Stimulated activated CD4-positive, alpha-beta T cell treated with anti-CD3 and anti-CD28 coated beads, TNF-alpha, amount 100 ng/mL, for 48 hours (primary cell): ENCODE results near the gene FLNC.

ENCODE experiments used
- DNase-seq, 3 donors: peaks; one replicate each; pipeline ENCODE4 v3.0.0-alpha.2; 2020; ENCODE audit warnings: low read depth in 3 of 3

FLNC gene

GRCh38 chr7:128831178-128831993, 1.2 kb downstream of the FLNC start:
- no peak for DNase-seq

DNA sequence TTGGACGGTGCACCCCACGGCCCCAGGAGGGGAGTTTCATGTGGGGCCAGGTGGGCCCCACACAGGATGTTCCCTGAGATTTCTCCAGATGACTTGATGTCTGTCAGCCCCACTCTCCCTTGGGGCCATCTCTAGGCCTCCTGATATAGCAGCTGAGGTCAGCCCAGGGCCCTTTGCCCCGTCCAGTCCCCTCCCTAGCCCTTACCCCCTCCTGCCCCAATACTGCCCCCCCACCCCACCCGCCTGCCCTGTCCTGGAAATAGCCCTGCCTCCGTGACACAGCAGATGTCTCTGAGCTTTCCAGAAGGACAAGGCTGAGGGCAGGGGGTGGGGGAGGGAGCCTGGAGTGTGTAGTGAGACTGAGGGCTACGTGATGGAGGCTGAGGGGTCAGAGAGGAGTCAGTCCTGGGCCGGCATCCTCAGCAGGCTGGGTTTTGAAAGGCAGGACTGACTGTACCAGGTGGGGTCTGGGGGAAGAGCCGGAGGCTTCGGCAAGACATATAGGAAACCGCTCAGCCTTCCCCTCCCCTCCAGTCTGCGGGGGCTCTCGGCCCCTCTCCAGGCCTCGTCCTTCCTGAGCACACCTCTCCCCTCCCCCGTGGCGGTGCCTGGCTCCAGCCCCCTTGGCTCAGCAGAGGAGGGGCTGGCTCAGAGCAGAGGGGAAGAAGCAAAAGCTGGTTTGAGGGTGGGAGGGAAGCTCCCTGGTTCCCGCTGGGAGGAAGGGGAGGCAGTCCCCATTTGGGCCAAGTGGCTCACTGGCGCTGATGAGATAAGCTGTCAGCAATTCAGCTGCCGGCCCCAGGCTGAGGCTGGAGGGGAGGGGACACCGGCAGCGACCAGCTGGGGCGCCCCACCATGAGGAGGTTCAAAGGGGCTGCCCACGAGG, 2.0 kb downstream of the FLNC start:
- no peak for DNase-seq

GRCh38 chr7:128832880-128833147, 2.6 kb downstream of the FLNC start:
- no peak for DNase-seq

DNA sequence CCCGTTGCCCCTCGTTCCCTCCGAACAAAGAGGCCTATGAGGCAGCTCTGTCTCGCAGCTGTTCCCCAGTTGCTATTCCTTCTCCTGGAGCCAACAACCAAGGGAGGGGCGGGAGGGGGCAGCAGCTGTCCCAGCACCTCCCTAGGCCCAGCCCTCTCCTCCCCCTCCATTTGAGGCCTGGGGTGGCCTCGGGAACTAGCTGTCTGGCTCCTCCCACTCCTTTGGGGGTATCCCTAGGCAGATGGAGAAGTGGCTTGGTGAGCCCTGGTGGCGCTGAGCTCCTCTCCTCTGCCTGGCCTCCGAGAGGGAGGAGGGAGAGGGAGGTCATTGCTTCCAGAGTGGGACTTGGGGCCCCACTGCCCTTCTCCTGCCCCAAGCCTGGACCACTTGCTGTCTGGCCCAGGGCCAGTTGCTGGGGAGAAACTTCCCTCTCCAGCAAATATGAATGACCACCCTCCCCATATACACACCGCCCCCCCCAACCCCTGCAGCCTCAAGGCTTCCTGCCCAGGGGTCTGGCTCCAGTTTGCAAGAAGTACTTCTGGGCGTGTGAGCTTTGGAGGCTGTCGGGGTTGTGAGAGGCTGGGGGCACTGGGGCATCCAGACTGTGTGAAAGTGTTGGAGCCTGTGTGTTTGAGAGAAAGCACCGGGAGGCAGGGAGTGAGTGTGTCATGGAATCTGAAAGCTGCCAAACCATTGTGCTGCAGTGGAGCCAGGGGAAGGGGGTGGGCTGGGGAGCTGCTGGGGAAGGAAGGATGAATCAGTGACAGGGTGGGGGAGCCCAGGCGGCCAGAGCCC, 3.1 kb downstream of the FLNC start:
- DNase-seq, result no peak

GRCh38 chr7:128833946-128834325, 3.7 kb downstream of the FLNC start:
- DNase-seq, result no peak

GRCh38 chr7:128835231-128835751, 5.1 kb downstream of the FLNC start:
- no peak for DNase-seq

DNA sequence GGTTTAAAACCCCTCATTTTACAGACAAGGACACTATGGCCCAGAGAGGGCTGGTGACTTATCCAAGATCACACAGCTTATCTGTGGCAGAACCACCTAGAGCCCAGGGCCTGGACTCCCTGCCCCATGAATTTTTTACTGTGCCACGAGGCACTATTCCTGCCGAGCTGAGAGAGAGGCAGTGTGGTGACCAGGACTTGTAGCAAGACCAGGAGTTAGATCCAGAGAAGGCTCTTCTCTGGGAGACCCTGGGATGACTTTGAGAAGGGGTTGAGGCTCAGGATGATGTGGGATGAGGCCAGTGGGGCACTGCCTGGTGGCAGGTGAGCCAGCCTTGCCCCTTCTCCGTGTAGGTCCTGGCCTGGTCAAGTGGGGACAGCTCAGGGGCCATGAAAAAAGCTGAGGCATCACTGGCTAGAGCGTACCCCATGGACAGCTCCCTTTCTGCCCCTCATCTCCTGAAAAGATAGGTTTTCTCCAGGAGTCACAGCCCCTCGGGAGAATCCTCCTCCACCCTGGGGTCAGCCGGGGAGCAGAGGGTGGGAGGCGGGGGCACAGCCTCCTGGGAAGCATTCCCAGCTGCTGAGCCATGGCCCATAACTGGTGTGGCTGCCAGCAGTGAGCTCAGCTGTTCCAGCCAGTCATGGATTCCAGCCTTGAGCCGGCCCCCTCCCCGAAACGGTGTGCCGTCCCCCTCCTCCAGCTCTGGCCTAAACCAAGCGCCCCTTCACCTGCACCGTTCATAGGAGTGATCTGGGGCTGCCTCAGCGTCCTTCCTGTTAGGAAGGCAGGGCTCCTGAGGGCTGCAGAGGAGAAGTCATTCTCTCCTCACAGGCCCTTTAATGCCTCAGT, 5.8 kb downstream of the FLNC start:
- DNase-seq, result no peak

DNA sequence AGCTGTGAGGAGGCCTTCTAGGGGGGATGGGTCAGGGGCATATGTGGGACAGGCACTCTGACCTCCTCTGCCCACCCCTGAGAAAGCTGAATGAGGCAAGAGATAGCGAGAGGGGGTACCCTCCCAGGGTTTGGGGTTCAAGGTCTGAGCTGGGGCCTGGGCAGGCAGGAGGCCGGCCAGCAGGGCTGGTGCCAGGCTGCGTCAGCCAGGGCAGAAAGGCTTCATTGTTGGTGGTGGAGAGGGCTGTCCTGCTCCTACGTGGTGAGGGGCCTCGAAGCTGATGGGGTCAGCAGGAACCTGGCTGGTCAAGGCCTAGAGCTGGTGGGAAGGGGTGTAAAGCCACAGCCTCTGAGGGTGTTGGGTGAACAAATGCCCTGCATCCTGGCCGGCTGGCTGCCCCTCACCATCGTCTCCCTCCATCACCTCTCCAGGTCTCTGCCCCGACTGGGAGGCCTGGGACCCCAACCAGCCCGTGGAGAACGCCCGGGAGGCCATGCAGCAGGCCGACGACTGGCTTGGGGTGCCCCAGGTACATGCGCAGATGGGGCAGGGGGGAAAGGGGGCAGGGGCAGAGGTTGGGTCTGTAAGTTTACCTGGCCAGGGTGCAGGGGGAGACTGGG, 6.6 kb downstream of the FLNC start:
- DNase-seq, result no peak

DNA sequence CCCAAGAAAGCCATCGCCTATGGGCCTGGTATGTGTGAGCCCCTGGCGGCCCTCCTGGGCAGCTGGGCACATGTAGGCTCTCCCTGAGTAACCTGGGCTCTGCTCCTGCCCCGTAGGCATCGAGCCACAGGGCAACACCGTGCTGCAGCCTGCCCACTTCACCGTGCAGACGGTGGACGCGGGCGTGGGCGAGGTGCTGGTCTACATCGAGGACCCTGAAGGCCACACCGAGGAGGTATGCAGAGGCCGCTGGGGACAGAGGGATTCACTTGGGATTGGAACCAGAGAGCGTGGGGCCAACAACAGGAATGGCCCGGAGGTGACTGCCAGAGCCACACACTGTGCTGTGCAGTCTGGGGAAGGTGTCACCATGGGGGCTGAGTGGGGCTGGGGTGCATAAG, 7.3 kb downstream of the FLNC start:
- DNase-seq, result no peak

- DNase-seq, result no peak
These were observed 8.0 kb downstream of the FLNC start for GRCh38 chr7:128838109-128838779.

DNA sequence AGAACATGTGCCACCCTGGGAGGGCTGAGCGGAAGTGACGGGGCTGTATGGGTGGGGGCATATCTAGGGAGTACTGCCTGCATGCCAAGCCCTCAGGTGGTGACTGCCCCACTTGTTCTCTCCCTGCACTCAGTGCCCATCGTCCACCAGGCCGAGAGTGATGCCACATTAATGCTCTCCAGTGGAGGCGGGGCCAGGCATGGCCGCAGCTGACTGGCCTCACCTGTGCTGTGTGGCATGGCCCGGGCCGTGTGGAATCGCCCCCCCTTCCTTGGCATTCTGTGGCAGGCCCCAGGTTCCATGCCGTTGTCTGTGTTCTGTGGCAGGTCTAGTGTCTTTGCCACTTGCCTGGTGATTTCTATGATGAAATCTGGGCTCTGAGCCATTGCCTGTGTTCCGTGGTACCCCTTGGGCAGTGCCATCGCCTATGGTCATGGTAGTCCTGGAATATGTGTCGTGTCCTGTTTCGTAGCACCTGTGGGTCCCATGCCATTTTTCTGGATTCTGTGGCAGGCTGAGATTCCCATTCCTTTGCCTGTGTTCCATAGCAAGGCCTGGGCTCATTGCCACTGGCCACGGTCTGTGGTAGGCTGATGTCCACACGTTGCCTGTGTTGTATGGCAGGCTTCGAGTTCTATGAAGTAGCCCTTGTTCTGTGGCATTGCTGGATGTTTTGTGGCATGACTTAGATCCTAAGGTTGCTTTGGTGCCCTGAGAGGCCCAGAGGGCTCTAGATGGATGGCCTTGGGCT, 8.9 kb downstream of the FLNC start:
- DNase-seq, result no peak

DNA sequence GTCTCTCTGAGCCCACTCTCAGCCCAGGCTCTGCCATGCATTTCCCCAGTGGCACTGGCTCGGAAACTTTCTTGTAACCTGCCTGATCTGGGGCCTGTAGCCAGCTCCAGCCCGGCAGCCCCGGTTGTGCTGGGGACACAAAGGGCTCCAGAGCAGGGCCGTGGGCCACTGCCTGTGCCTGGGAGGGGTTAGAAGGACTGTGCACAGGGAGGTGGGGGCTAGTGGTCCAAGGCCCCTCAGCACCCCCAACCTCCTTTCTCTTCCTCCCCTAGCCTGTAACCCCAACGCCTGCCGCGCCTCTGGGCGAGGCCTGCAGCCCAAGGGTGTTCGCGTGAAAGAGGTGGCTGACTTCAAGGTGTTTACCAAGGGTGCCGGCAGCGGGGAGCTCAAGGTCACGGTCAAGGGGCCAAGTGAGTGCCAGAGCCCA, 9.6 kb downstream of the FLNC start:
- DNase-seq, result no peak

DNA sequence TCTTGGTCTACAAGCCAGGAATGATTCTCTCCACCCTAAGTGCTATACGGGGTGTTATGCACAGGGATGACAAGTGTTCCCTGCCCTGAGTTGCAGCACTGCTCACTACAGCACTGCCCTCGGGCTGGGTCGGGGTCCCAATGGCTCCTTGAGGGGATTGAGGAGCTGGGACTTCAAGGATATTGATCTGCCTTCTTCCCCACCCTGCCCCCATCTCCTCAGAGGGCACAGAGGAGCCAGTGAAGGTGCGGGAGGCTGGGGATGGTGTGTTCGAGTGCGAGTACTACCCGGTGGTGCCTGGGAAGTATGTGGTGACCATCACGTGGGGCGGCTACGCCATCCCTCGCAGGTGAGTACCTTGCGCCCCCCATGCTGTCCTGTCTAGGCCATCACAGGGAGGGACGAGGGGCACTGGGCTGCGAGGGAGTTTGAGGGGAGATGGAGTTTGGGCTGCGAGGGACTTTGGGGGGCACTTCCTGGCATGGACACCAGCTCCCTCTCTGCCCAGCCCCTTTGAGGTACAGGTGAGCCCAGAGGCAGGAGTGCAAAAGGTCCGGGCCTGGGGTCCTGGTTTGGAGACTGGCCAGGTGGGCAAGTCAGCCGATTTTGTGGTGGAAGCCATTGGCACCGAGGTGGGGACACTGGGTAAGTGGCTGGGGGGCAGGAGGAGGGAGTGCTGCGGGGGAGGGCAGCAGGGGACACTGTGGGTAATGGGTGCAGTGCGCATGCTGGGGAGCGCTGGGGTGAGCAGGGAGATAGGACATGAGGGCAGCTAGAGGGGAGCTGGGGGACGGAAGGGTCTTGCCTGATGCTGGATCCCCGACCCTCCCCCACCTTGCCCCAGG, 10.3 kb downstream of the FLNC start:
- DNase-seq, result no peak

DNA sequence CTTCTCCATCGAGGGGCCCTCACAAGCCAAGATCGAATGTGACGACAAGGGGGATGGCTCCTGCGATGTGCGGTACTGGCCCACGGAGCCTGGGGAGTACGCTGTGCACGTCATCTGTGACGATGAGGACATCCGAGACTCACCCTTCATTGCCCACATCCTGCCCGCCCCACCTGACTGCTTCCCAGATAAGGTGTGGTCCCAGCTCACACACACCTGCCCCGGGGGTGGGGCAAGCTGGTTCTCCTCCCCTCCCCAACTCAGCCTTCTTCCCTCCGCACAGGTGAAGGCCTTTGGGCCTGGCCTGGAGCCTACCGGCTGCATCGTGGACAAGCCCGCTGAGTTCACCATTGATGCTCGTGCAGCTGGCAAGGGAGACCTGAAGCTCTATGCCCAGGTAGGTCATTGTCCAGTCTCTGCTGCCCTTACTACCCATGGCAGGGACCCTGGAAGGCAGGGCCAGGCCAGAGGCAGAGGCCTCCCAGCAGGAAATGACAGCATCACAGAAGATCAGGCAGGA, 11.0 kb downstream of the FLNC start:
- no peak for DNase-seq

GRCh38 chr7:128841921-128842673, 11.9 kb downstream of the FLNC start:
- peak; percentile 43 to 53 (median 47) for DNase-seq

- no peak for DNase-seq
These were observed 12.8 kb downstream of the FLNC start for GRCh38 chr7:128842674-128843641.
